NCI-H2196 (cell line): ENCODE measurements around the gene HDLBP.
"Not testable (repeated sequence)": the region's sequence is repeated elsewhere in the genome, so short reads cannot be mapped to it uniquely, and the experiment has no call there.

Source experiments
- DNase-seq: peaks from one replicate; lab custom pipeline; 2025; ENCODE audit not compliant: unreplicated experiment; lab: John Stamatoyannopoulos, UW

The HDLBP gene

GRCh38 chr2:241197246-241197645, 118.2 kb downstream of the HDLBP start:
- not testable (repeated sequence) for DNase-seq

DNA sequence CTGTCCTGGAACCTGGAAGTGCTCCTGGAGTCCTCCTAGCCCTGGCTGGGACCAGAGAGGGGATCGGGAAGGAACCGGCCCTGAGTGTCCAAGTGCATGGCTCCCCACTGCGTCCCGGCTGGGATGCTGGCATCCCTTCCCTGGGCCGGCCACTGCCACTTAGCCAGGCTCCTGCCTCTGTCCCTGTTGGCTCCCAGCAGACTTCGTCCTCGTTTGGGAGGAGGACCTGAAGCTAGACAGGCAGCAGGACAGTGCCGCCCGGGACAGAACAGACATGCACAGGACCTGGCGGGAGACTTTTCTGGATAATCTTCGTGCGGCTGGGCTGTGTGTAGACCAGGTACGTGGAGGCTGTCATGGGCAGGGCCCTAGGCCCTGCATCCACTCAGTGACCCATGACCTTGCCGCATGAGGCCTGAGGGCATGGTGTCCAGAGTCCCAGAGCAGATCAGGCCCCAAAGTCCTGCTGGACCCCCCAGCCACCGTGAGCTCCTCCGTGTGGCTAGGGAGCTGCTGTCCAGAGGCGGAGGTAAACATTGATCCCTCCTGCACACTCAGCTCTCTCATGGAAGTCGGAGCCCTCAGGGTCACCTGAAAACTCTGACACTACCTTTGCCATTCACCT, 119.9 kb downstream of the HDLBP start:
- DNase-seq, result no peak

DNA sequence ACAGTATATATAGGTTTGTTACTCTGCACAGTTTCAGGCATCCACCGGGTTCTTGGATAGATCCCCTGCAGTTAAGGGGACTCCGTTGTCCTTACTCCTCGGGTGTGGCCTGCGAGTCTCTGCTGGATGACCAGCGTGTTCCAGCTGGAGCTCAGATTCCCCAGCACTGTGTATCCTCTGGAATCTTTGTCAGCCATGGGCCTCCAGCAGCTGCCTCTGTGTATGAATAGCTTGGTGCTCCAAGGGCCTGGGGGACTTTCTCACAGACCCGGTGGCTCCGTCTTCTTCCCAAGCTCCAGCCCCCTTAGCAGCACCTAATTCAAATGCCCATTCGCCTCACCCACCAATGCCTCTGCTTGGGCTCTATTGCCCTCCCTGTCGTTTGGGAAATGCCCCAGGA, 120.7 kb downstream of the HDLBP start:
- DNase-seq, result no peak

DNA sequence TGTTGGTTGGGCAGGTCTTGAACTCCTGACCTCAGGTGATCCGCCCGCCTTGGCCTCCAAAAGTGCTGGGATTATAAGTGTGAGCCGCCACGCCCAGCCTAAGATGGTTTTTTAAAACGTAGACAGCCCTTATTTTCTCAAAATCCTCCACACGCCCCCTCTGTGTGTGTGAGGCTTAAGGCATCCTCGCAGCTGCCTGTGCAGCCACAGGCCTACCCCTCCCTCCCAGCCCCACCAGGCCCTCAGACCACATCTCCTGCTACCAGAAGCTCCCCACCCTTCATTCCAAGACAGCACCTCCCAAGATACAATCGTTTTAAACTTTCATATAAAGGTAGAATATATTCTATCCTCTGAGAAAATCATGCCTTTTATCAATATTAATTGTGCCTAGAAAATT, 122.2 kb downstream of the HDLBP start:
- no peak for DNase-seq

DNA sequence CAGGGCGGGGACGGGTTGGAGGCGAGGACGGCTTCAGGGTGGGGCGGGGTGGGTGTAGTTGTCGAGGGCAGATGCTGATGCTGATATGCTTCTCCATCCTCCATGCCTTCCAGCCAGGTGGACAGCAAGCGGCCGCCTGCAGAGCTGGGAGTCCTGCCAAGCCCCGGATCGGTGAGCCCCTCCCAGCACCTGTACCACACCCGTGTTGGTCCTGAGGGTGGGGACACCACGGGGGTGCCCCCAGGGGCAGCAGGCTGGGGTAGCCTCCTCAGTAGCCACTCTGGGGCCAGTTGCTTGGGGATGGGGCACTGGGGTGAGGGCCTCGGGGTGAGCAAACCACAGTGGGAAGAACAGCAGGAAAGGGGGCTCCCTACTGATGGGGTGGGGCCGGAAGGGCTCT, 124.4 kb downstream of the HDLBP start:
- DNase-seq, result no peak

DNA sequence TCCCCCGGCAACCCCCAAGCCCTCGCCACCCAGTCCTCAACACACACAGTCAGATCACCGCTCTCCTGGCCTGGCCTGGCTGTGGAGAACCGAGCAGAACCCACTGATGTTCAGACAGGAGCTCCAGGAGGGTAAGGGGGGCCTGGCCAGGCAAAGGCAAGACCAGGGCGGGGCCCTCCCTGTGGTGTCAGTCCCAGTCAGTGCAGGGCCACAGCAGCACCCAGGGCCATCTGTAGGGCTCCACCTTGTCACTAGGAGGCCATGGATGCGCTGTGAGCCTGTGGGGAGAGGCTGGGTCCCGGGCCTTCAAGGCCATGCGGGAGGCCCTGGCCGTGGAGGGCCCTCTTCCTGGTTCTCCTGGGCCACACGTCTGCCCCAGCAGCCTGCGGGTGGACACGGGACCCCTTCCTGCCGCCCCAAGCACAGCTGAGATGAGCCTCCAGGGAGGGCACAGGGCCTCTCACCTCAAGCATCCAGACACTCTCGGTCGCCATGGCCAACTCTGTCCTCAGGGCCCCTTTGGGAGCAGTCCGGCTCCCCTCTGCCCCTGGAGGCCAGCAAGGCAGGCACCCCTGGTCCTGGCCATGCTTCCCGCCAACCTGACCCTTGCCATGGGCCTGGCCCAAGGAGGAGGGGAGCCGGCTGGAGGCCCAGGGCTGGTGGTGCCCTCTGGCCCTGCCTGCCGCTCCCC, 125.0 kb downstream of the HDLBP start:
- no peak for DNase-seq

GRCh38 chr2:241189856-241190201, 125.6 kb downstream of the HDLBP start:
- no peak for DNase-seq

DNA sequence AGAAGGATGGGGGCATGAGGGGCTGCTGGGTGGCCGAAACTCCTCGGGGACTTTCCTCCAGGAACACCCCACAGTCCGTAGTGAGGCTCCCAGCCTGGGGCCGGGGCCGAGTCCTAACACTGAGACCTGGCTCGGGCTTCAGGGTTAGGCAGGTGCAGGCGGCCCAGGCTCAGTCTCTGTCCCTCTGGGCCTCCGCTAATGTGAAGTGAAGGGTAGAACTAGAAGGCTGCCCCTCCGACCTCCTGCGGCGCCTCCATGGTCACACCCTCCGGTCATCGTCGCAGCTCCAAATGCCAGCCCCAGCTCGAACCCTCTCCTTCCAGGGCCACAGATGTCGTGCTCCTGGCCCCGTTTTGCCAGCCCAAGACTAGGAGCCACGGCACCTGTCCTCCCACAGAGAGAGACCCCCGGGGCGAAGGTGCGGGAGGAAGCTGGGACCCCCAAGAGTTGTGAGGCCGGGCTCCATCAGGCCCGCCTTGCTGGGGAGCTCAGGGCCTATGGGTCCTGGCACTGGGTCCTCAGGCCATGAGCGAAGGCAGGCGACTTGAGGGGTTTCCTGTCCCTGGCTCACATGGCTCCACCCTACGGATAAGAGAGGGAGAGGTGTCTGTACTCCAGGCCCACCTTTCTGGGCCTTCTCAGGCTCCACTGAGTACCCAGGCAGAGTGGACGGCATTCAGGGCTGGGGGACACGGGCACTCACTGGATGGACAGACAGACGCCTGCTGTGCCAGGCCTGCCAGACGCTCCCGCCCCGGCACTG, 126.2 kb downstream of the HDLBP start:
- DNase-seq, result no peak

DNA sequence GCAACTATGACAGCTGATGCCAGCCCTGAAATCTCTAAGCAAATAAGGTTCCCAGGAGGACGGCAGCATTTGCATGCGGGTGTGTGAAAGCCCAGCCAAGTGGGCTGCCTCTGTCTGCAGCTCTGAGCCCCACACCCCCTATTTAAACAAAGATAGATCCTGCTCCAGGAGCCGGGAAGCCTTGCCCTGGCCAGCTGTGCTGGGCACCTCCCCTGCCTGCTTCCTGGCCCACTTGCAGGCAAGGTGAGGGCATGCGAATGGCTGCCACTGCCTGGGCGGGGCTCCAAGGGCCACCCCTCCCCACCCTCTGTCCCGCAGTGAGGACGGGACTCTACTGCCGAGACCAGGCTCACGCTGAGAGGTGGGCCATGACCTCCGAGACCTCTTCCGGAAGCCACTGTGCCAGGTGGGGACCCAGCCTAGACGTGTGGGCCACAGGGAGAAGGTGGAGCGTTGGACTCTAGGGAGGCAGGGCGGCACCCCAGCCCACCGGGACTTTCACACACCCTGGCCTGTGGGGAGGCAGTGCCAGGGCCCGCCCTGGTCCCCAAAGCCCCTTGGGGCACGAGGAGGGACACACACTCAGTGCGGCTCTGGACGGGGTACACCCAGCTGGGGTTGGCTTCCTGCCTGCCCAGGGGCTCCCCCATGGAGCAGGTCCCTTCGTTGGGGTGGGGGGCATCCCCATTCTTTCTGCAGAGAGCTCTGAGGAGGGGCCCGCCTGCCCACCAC, 126.9 kb downstream of the HDLBP start, which contains the start of gene ANO7:
TSS of gene ANO7 (plus strand) at position 317 of the 732 bp plus-strand sequence. CDS start 1,387 bp downstream, outside the sequence.
- DNase-seq, result peak; percentile 19

GRCh38 chr2:241187918-241188234, 127.6 kb downstream of the HDLBP start:
- no peak for DNase-seq

GRCh38 chr2:241187101-241187917, 128.2 kb downstream of the HDLBP start:
- DNase-seq, result no peak

GRCh38 chr2:241185961-241186360, 129.5 kb downstream of the HDLBP start:
- no peak for DNase-seq

DNA sequence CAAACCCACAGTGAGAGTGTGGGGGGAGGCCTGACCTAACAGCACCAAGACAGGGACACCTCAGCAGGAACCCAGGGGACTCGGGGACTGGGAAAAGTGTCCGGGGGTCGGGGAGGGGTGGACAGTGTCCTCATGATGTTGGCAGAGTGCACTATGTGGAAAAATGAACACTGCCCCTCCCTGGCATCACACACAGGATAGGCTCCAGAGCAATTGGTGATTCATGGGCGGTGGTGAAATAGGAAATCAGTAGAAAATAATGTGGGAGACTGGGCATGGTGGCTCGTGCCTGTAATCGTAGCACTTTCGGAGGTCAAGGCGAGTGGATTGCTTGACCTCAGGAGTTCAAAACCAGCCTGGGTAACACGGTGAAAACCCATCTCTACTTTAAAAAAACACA, 130.6 kb downstream of the HDLBP start:
- DNase-seq, result no peak

- no peak for DNase-seq
Measured at GRCh38 chr2:241183221-241183620, 132.3 kb downstream of the HDLBP start.

- DNase-seq, result no peak
Measured at GRCh38 chr2:241182531-241183133, 132.8 kb downstream of the HDLBP start.

GRCh38 chr2:241182126-241182525, 133.3 kb downstream of the HDLBP start:
- no peak for DNase-seq

DNA sequence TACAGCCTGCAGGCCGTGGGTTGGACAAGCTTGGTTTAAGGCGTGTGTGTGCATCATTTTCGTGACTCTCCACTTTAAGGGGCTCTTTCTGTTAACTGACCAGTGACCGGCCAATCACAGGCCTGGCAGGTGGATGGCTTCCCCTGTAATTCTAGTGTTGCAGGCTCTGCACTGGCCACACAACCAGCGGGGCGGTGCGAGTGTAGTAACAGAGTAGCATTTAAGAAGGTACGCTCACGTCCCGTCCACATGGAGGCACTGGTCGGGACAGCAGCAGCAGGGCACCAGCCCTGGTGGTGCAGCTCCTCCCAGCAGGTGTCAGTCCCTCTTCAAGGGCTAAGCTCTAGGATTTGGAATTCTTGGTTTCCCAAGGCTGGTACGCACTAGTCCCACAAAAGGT, 135.0 kb downstream of the HDLBP start:
- no peak for DNase-seq

- no peak for DNase-seq
Measured at GRCh38 chr2:241179899-241180298, 135.6 kb downstream of the HDLBP start.

GRCh38 chr2:241178961-241179360, 136.5 kb downstream of the HDLBP start:
- no peak for DNase-seq
